ENCODE measurements around the gene FOXB1.
A peak's percentile ranks its signal among the peaks of the same experiment; 100 is the strongest.

Gene FOXB1

GRCh38 chr15:60004009-60004845 is at the start of gene FOXB1:
Gene FOXB1 (plus strand): TSS chr15:60004311. CDS start chr15:60004964, 653 bp downstream.
- no peak for DNase-seq

- no peak for DNase-seq
Observed at GRCh38 chr15:59958288-59958687, 45.8 kb upstream of the FOXB1 start.

- DNase-seq = no peak
Observed at GRCh38 chr15:59960318-59960717, 43.8 kb upstream of the FOXB1 start.

- DNase-seq = no peak
Observed at GRCh38 chr15:59963322-59963721, 40.8 kb upstream of the FOXB1 start.

GRCh38 chr15:59963925-59964324 is 40.2 kb upstream of the FOXB1 start:
- no peak for DNase-seq

GRCh38 chr15:59965741-59966140 is 38.4 kb upstream of the FOXB1 start:
- no peak for DNase-seq

- DNase-seq = no peak
Observed at GRCh38 chr15:59966262-59966661, 37.8 kb upstream of the FOXB1 start.

GRCh38 chr15:59968314-59968713 is 35.8 kb upstream of the FOXB1 start:
- DNase-seq = no peak

GRCh38 chr15:59972241-59972640 is 31.9 kb upstream of the FOXB1 start:
- DNase-seq = no peak

GRCh38 chr15:59976480-59977271 is 27.4 kb upstream of the FOXB1 start:
- no peak for DNase-seq

- DNase-seq = peak; percentile 33
Observed at GRCh38 chr15:59991834-59992233, 12.3 kb upstream of the FOXB1 start.

GRCh38 chr15:59993041-59993750 is 10.9 kb upstream of the FOXB1 start:
- no peak for DNase-seq

- no peak for DNase-seq
Observed at GRCh38 chr15:59993950-59994401, 10.1 kb upstream of the FOXB1 start.

- DNase-seq = no peak
Observed at GRCh38 chr15:59994526-59994887, 9.6 kb upstream of the FOXB1 start.

GRCh38 chr15:59994888-59995557 is 9.1 kb upstream of the FOXB1 start:
- no peak for DNase-seq

- no peak for DNase-seq
Observed at GRCh38 chr15:59995568-59996297, 8.4 kb upstream of the FOXB1 start.

GRCh38 chr15:59996298-59997041 is 7.6 kb upstream of the FOXB1 start:
- DNase-seq = no peak

GRCh38 chr15:59997070-59997701 is 6.9 kb upstream of the FOXB1 start:
- DNase-seq = no peak

- no peak for DNase-seq
Observed at GRCh38 chr15:59998305-59998949, 5.7 kb upstream of the FOXB1 start.

GRCh38 chr15:59998950-59999611 is 5.0 kb upstream of the FOXB1 start:
- no peak for DNase-seq
